Cardiac fibroblast (primary cell): ENCODE measurements around the gene OR51F2.
"Not testable (repeated sequence)": the region's sequence is repeated elsewhere in the genome, so short reads cannot be mapped to it uniquely, and the experiment has no call there.

Experiments used
- DNase-seq, 2 donors: peaks; one replicate each; pipeline versions ENCODE4 v3.0.0 to v3.0.0-alpha.2; 2010; ENCODE audit warnings: low read depth in 2 of 2
- H3K4me3 ChIP-seq, 2 donors: replicated peaks in 1 of 2; 1 replicate in 1 of 2; 2 replicates in 1 of 2; pipeline ENCODE4 v1.5.1; 2011; ENCODE audit warnings: low read depth in 2 of 2, low read length in 2 of 2, mild to moderate bottlenecking in 2 of 2, moderate library complexity in 1 of 2
- TF ChIP-seq, protein P1 (sequence below): IDR thresholded peaks from one replicate; pipeline ENCODE4 v1.5.1; 2011; ENCODE audit warnings: low read depth, mild to moderate bottlenecking, low read length, inconsistent platforms

Gene OR51F2, protein sequence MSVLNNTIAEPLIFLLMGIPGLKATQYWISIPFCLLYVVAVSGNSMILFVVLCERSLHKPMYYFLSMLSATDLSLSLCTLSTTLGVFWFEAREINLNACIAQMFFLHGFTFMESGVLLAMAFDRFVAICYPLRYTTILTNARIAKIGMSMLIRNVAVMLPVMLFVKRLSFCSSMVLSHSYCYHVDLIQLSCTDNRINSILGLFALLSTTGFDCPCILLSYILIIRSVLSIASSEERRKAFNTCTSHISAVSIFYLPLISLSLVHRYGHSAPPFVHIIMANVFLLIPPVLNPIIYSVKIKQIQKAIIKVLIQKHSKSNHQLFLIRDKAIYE

DNA sequence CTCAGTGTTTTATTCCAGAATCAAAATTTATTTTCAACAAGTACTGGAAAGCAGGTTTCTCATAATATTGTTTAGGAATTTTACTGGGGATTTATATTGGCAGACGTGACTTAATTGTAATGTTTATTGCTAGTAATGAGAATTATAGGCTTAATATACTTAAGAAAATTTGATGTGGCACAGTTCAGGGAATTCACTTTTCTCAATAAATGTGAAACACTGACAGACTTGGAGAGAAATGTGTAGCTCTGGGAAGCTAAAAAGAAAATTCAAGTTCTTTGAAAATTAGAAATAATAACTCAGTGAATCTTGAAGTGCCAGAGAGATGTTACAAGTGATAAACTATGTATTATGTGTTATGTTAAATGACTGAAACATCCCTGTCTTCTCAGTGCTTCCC, at the start of gene OR51F2:
Gene OR51F2, plus strand, starts transcription at position 301 of the 400 bp plus-strand sequence. CDS start 101 bp downstream, outside the sequence.
- no peak for DNase-seq
- no peak within 1 kb of the TSS for H3K4me3 ChIP-seq
- TF ChIP-seq, protein P1, sequence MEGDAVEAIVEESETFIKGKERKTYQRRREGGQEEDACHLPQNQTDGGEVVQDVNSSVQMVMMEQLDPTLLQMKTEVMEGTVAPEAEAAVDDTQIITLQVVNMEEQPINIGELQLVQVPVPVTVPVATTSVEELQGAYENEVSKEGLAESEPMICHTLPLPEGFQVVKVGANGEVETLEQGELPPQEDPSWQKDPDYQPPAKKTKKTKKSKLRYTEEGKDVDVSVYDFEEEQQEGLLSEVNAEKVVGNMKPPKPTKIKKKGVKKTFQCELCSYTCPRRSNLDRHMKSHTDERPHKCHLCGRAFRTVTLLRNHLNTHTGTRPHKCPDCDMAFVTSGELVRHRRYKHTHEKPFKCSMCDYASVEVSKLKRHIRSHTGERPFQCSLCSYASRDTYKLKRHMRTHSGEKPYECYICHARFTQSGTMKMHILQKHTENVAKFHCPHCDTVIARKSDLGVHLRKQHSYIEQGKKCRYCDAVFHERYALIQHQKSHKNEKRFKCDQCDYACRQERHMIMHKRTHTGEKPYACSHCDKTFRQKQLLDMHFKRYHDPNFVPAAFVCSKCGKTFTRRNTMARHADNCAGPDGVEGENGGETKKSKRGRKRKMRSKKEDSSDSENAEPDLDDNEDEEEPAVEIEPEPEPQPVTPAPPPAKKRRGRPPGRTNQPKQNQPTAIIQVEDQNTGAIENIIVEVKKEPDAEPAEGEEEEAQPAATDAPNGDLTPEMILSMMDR = no peak

DNA sequence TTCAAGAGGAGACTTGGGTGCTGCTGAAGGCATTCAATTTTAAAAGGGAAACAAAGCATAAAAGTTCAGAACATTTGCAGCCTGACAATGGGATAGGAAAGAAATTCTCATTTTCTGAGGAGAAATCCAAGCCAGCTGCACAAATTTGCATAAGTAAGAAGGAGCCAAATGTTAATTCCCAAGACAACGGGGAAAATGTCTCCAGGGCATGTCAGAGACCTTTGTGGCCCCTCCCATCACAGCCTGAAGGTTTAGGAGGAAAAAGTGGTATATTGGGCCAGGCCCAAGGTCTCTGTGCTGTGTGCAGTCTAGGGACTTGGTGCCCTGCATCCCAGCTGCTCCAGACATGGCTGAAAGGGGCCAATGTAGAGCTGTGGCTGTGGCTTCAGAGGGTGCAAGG, 38.7 kb upstream of the OR51F2 start:
- no peak for DNase-seq
- TF ChIP-seq, protein P1 = no peak
- no peak overlapping the region for H3K4me3 ChIP-seq

DNA sequence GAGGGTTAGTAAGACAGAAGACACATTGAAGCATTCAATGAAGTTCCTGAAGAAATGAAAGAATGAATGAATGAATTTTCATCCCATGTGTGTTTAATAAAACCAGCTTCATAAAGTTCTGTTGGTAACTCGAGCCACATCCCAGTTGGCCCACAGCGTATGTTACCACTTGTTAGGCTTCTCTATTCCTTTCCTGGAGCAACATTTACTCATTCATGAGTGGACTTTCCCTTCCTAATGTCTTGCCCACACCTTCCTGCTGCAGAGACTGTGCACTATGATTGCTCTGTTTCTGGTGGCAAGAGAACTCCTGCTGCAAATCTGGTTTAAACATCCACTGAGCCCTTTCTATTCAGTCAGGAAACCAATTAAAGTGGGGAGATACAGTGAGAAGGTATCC, 23.9 kb upstream of the OR51F2 start:
- no peak for DNase-seq
- no peak overlapping the region for H3K4me3 ChIP-seq
- TF ChIP-seq, protein P1 = no peak

DNA sequence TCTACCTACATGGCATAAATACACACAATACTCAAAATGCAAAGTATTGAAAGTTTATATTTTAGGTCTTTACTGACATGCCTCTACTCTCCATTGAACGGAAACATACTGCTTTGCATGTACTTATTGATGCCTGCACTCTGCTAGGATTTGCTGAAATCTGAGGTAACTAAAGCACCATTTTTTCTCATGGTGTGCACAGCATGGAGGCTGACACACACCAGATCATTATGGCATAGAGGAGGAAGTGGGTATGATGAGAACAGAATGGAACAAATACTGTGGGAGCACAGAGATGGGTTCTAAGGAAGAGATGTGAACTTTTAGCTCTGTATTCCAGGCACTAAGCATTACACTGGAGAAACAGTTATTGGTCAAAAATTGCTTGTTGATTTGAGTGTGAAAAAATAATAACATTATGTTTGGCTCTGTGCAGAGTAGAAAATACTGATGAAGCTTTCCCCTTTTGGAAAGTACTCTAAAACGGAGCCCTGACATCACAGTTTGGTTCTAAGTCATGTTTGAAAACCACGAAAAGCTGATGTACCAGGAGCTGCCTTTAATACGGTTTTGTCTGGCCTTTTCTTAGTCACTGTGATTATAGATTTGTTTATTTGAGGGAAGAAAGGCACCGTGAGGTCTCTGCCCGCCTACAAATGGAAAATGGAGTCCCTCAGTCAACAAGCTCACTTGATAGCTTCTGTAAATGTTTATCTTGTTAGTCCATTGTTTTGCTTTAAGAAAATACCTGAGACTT, 22.5 kb upstream of the OR51F2 start:
- TF ChIP-seq, protein P1 = no peak
- H3K4me3 ChIP-seq = no peak overlapping the region
- no peak for DNase-seq

DNA sequence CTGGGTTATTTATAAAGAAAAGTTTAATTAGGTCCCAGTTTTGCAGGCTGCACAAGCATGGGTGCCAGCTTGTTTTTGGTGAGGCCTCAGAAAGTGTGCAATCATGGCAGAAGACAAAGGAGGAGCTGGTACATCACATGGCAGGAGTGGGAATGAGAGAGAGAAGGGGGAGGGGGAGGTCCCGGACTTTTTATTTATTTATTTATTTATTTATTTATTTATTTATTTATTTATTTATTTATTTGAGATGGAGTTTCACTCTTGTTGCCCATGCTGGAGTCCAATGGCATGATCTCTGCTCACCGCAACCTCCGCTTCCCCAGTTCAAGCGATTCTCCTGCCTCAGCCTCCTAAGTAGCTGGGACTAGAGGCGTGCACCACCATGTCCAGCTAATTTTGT, 19.8 kb upstream of the OR51F2 start:
- DNase-seq, H3K4me3 ChIP-seq: not testable (repeated sequence)

DNA sequence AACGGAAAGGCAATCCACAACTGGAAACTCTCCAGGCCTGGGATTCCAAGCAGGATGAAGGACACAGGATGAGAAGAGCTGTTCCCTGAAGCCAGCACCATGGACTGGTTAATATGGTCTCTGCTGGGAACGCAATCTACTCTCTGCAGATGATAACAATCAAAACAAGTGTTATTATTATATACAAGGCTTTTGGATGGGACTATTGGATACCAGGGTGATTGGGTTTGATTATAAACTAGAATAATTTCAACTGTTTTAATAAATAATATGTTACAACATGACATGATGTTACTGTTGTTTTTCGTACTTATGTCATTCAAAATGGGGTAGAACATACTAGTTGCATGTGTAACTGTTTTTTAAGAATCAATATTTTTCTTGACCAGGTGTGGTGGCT, 16.8 kb upstream of the OR51F2 start, which contains the start of gene OR52R1:
Gene OR52R1, minus strand, starts transcription at position 101 of the 400 bp plus-strand sequence. Its CDS starts 0 bp downstream, at position 101.
- no peak for DNase-seq
- TF ChIP-seq, protein P1 = no peak
- no peak within 1 kb of the TSS for H3K4me3 ChIP-seq

DNA sequence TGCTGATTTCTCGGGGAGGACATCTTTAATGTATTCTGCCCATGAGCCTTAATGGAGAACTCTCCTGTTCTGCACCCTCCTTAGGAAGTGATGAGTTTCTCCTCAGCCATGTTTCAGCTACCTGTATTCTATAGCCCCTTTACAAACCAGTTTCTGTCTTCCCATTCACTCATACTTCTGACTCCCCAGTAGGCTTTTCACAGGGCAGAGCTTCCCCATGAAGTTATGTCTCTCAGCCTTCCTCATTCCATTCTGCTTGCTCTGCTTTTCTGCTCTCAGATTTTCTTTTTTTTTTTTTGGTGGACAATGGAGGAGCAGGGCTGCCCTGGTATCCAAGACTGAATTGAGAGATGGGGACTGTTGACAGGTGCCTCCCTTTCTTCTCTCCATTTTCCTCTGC, 12.6 kb upstream of the OR51F2 start:
- DNase-seq = no peak
- TF ChIP-seq, protein P1 = no peak
- H3K4me3 ChIP-seq = no peak overlapping the region
